HL-60 (cell line): Measurements from ENCODE around the gene WFDC12.

ENCODE experiments used
- REST ChIP-seq: IDR thresholded peaks from 2 replicates; pipeline ENCODE4 v1.6.1; 2012; ENCODE audit warnings: low read depth; ENCODE audit not compliant: insufficient replicate concordance
- TF ChIP-seq, protein P1 (sequence below): IDR thresholded peaks from one replicate; pipeline ENCODE4 v1.5.1; 2011; ENCODE audit warnings: low read length, control low read depth, inconsistent platforms; ENCODE audit not compliant: insufficient read depth

GRCh38 chr20:45124365-45124764, at the start of gene WFDC12:
- TF ChIP-seq, protein P1, sequence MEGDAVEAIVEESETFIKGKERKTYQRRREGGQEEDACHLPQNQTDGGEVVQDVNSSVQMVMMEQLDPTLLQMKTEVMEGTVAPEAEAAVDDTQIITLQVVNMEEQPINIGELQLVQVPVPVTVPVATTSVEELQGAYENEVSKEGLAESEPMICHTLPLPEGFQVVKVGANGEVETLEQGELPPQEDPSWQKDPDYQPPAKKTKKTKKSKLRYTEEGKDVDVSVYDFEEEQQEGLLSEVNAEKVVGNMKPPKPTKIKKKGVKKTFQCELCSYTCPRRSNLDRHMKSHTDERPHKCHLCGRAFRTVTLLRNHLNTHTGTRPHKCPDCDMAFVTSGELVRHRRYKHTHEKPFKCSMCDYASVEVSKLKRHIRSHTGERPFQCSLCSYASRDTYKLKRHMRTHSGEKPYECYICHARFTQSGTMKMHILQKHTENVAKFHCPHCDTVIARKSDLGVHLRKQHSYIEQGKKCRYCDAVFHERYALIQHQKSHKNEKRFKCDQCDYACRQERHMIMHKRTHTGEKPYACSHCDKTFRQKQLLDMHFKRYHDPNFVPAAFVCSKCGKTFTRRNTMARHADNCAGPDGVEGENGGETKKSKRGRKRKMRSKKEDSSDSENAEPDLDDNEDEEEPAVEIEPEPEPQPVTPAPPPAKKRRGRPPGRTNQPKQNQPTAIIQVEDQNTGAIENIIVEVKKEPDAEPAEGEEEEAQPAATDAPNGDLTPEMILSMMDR = no peak
- no peak for TF ChIP-seq REST
